HG03457 (cell line): Measurements from ENCODE around the gene UNC13A.
"Not testable (repeated sequence)": the region's sequence is repeated elsewhere in the genome, so short reads cannot be mapped to it uniquely, and the experiment has no call there.

Experiments used
- ATAC-seq: cut with Tn5 transposase; IDR thresholded peaks from one replicate; pipeline ENCODE4 v1.9.1; 2021; ENCODE audit warnings: moderate number of reproducible peaks; ENCODE audit not compliant: unreplicated experiment

The UNC13A gene

GRCh38 chr19:17576758-17577456 is 111.2 kb downstream of the UNC13A start:
- ATAC-seq, result no peak

GRCh38 chr19:17575871-17576757 is 112.0 kb downstream of the UNC13A start:
- ATAC-seq, result no peak

GRCh38 chr19:17572638-17573037 is 115.5 kb downstream of the UNC13A start:
- no peak for ATAC-seq

- no peak for ATAC-seq
Measured at GRCh38 chr19:17570791-17571190, 117.4 kb downstream of the UNC13A start.

GRCh38 chr19:17570291-17570690 is 117.9 kb downstream of the UNC13A start:
- ATAC-seq, result not testable (repeated sequence)

GRCh38 chr19:17567940-17568339 is 120.2 kb downstream of the UNC13A start:
- no peak for ATAC-seq

- no peak for ATAC-seq
Measured at GRCh38 chr19:17565611-17566010, 122.5 kb downstream of the UNC13A start.

GRCh38 chr19:17564781-17565180 is 123.4 kb downstream of the UNC13A start:
- no peak for ATAC-seq

- ATAC-seq, result no peak
Measured at GRCh38 chr19:17562561-17562960, 125.6 kb downstream of the UNC13A start.

- ATAC-seq, result no peak
Measured at GRCh38 chr19:17562097-17562496, 126.1 kb downstream of the UNC13A start.

GRCh38 chr19:17560205-17560595 is 128.0 kb downstream of the UNC13A start:
- ATAC-seq, result no peak

- ATAC-seq, result no peak
Measured at GRCh38 chr19:17557466-17557865, 130.7 kb downstream of the UNC13A start.

GRCh38 chr19:17556995-17557394 is 131.2 kb downstream of the UNC13A start:
- no peak for ATAC-seq

GRCh38 chr19:17555929-17556813 is 132.0 kb downstream of the UNC13A start:
- peak; percentile 25 for ATAC-seq

GRCh38 chr19:17555480-17555928 is 132.7 kb downstream of the UNC13A start, which contains the start of gene COLGALT1:
TSS of gene COLGALT1 (plus strand) at chr19:17555649. CDS start at chr19:17555714, 65 bp downstream.
- peak; percentile 75 for ATAC-seq

GRCh38 chr19:17554968-17555479 is 133.1 kb downstream of the UNC13A start:
- no peak for ATAC-seq

- ATAC-seq, result no peak
Measured at GRCh38 chr19:17553256-17553655, 134.9 kb downstream of the UNC13A start.

- not testable (repeated sequence) for ATAC-seq
Measured at GRCh38 chr19:17552735-17553134, 135.4 kb downstream of the UNC13A start.
